Esophagus muscularis mucosa (tissue), 4 donors: ENCODE results near the gene GABRD. TPM values are rescaled to one million over a fixed set of nuclear protein-coding genes. Genes with fewer than 3 reads are reported as not detected.
"Not testable (repeated sequence)": the region's sequence is repeated elsewhere in the genome, so short reads cannot be mapped to it uniquely, and the experiment has no call there.

Experiments
- DNase-seq: peaks from one replicate; pipeline ENCODE4 v3.0.0-alpha.2; 2017; ENCODE audit errors: extremely low spot score
- H3K27ac ChIP-seq, 4 donors: fragments of 200-600 bp; sonication (generic); replicated peaks in 1 of 4; 1 replicate in 3 of 4; 2 replicates in 1 of 4; pipeline ENCODE4 v1.5.1; 2016 to 2019; ENCODE audit warnings: mild to moderate bottlenecking in 1 of 4
- H3K27me3 ChIP-seq, 4 donors: fragments of 200-600 bp; sonication (generic); one replicate each; pipeline versions ENCODE4 v1.5.1 to v1.6.0; 2016 to 2019
- H3K36me3 ChIP-seq, 4 donors: fragments of 200-600 bp; sonication (generic); one replicate each; pipeline ENCODE4 v1.5.1; 2016 to 2019
- H3K4me1 ChIP-seq, 4 donors: fragments of 200-600 bp; sonication (generic); one replicate each; pipeline ENCODE4 v1.5.1; 2016 to 2019
- H3K4me3 ChIP-seq, 4 donors: fragments of 200-600 bp; sonication (generic); 1 replicate in 2 of 4; 2 replicates in 2 of 4; pipeline ENCODE4 v1.5.1; 2016 to 2019; ENCODE audit warnings: mild to moderate bottlenecking in 4 of 4, moderate library complexity in 1 of 4
- H3K9me3 ChIP-seq, 4 donors: fragments of 200-600 bp; sonication (generic); 1 replicate in 3 of 4; 2 replicates in 1 of 4; pipeline ENCODE4 v1.5.1; 2016 to 2019
- EP300 ChIP-seq: sonication (generic); formaldehyde crosslinking; IDR thresholded peaks from one replicate; pipeline ENCODE4 v1.6.1; 2017; ENCODE audit warnings: antibody characterized with exemption
- POLR2A ChIP-seq: fragments of 450-650 bp; IDR thresholded peaks from one replicate; pipeline ENCODE4 v1.6.1; 2017; ENCODE audit warnings: antibody characterized with exemption, moderate library complexity, mild to moderate bottlenecking, low read depth
- POLR2AphosphoS5 ChIP-seq, 2 donors: sonication (generic); formaldehyde crosslinking; IDR thresholded peaks; one replicate each; pipeline ENCODE4 v1.6.1; 2017; ENCODE audit warnings: antibody characterized with exemption in 2 of 2
- WGBS: methylation state at CpG from one replicate; pipeline ENCODE4 v1.1.5; 2018; 5-methylcytosine and 5-hydroxymethylcytosine counted together
- intact Hi-C: fragments of 100-400 bp; cut with DNase I; formaldehyde crosslinking; loops from one replicate; pipeline ENCODE4 v1.15.1; 2023
- total RNA-seq, 4 donors: library from RNA; depleted of rRNA; stranded (reverse); fragments of >200 nt; gene quantifications; one replicate each; pipeline versions ENCODE4 v1.1.0 to v1.2.1, GENCODE V29; 2016
- TF ChIP-seq, protein P1 (sequence below), 3 experiments: fragments of 200-600 bp in 2 of 3; fragments of 450-650 bp in 1 of 3; sonication (generic) in 2 of 3; IDR thresholded peaks; one replicate each; pipeline ENCODE4 v1.5.1; 2017 to 2019; ENCODE audit warnings: antibody characterized with exemption in 3 of 3, mild to moderate bottlenecking in 2 of 3, moderate library complexity in 1 of 3

Gene GABRD
- total RNA-seq, 4 donors from 2014 or later = not detected

DNA sequence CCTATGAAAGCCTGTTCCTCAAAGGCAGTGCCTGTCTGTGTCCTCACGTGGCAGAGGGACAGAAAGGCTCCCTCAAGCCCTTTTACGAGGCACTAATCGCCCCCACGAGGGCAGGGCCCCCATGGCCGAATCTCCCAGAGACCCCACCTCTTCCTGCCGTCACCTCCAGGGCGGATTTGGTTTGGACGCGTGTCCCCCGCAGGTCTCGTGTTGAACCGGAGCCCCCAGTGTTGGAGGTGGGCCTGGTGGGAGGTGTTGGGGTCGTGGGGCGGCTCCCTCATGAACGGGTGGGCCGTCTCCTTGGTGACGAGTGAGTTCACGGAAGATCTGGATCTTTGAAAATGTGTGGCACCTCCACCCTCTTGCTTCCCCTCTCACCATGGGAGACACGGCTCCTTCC, 43.1 kb upstream of the GABRD start:
- no peak overlapping the region for H3K27ac ChIP-seq
- no peaks in the 10 kb centered on the region for H3K4me1 ChIP-seq
- H3K36me3 ChIP-seq = no peaks in the 10 kb centered on the region
- WGBS = 72% methylated on average over 6 of the region's 19 CpGs
- no peak overlapping the region for H3K4me3 ChIP-seq
- no peaks in the 10 kb centered on the region for H3K9me3 ChIP-seq
- DNase-seq = no peak
- H3K27me3 ChIP-seq = peaks cover 0 to 69% (median 0%) of the 10 kb centered on the region in 4 donors
- intact Hi-C loops = no loop called here
- TF ChIP-seq POLR2AphosphoS5 (IDR thresholded peaks at IDR 0.05) = no peak
- no peak for TF ChIP-seq POLR2A
- no peak for TF ChIP-seq EP300
- TF ChIP-seq, protein P1, sequence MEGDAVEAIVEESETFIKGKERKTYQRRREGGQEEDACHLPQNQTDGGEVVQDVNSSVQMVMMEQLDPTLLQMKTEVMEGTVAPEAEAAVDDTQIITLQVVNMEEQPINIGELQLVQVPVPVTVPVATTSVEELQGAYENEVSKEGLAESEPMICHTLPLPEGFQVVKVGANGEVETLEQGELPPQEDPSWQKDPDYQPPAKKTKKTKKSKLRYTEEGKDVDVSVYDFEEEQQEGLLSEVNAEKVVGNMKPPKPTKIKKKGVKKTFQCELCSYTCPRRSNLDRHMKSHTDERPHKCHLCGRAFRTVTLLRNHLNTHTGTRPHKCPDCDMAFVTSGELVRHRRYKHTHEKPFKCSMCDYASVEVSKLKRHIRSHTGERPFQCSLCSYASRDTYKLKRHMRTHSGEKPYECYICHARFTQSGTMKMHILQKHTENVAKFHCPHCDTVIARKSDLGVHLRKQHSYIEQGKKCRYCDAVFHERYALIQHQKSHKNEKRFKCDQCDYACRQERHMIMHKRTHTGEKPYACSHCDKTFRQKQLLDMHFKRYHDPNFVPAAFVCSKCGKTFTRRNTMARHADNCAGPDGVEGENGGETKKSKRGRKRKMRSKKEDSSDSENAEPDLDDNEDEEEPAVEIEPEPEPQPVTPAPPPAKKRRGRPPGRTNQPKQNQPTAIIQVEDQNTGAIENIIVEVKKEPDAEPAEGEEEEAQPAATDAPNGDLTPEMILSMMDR (IDR thresholded peaks at IDR 0.05) = no peak

GRCh38 chr1:1978108-1978507, 41.0 kb upstream of the GABRD start:
- WGBS = 62% methylated on average over 11 of the region's 11 CpGs
- peaks cover 0 to 53% (median 0%) of the 10 kb centered on the region in 4 donors for H3K27me3 ChIP-seq

GRCh38 chr1:1978690-1979481, 40.3 kb upstream of the GABRD start:
- intact Hi-C loops, H3K4me3 ChIP-seq: not testable (repeated sequence)
- 85% methylated on average over 30 of the region's 51 CpGs for WGBS

More at GRCh38 chr1:1978108-1978507, 41.0 kb upstream of the GABRD start:
- Histone ChIP-seq H3K27ac (no peak overlapping the region), H3K9me3 (no peaks in the 10 kb centered on the region), H3K36me3 (no peaks in the 10 kb centered on the region), H3K4me1 (no peaks in the 10 kb centered on the region), H3K4me3 (no peak overlapping the region)
- TF ChIP-seq POLR2AphosphoS5 (IDR thresholded peaks at IDR 0.05) (no peak), POLR2A (no peak), EP300 (no peak)
- TF ChIP-seq, protein P1 (IDR thresholded peaks at IDR 0.05) = no peak
- intact Hi-C loops = no loop called here
- no peak for DNase-seq

DNA sequence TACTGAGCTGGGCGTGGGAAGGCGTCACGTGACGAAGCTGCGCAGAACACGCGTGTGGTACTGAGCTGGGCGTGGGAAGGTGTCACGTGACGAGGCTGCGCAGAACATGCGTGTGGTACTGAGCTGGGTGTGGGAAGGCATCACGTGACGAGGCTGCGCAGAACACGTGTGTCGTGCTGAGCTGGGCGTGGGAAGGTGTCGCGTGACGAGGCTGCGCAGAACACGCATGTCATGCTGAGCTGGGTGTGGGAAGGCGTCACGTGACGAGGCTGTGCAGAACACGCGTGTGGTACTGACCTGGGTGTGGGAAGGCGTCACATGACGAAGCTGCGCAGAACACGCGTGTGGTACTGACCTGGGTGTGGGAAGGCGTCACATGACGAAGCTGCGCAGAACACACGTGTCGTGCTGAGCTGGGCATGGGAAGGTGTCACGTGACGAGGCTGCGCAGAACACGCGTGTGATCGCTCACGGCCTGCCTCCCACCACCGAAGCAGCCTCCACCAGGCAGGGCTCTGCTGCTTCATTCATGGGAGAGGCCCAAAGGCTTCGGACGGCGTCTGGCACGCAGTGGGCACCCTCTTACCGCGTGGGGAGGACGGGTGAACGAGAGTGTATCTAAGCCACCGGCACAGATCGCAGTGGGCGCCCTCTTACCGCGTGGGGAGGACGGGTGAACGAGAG, 39.5 kb upstream of the GABRD start:
- Histone ChIP-seq H3K36me3 (no peaks in the 10 kb centered on the region), H3K4me3 (no peak overlapping the region), H3K4me1 (no peaks in the 10 kb centered on the region), H3K27me3 (peaks cover 0 to 51% (median 0%) of the 10 kb centered on the region in 4 donors), H3K9me3 (no peaks in the 10 kb centered on the region), H3K27ac (no peak overlapping the region)
- DNase-seq = no peak
- 84% methylated on average over 13 of the region's 61 CpGs for WGBS
- intact Hi-C loops = no loop called here
- no peak for TF ChIP-seq POLR2AphosphoS5 (IDR thresholded peaks at IDR 0.05)
- TF ChIP-seq EP300 = no peak
- no peak for TF ChIP-seq POLR2A
- TF ChIP-seq, protein P1 (IDR thresholded peaks at IDR 0.05) = no peak

More at GRCh38 chr1:1978690-1979481, 40.3 kb upstream of the GABRD start:
- H3K36me3 ChIP-seq, H3K4me1 ChIP-seq, DNase-seq, H3K27ac ChIP-seq, H3K9me3 ChIP-seq: not testable (repeated sequence)
- peaks cover 0 to 51% (median 0%) of the 10 kb centered on the region in 4 donors for H3K27me3 ChIP-seq

- 88% methylated on average over 27 of the region's 42 CpGs for WGBS
- Histone ChIP-seq H3K9me3 (no peaks in the 10 kb centered on the region), H3K27me3 (peaks cover 0 to 52% (median 0%) of the 10 kb centered on the region in 4 donors), H3K27ac (no peak overlapping the region), H3K36me3 (no peaks in the 10 kb centered on the region), H3K4me1 (no peaks in the 10 kb centered on the region), H3K4me3 (no peak overlapping the region)
- no peak for DNase-seq
- TF ChIP-seq, protein P1 (IDR thresholded peaks at IDR 0.05) = no peak
- no peak for TF ChIP-seq EP300
- TF ChIP-seq POLR2A = no peak
- TF ChIP-seq POLR2AphosphoS5 (IDR thresholded peaks at IDR 0.05) = no peak
- intact Hi-C loops = no loop called here
These were observed 38.5 kb upstream of the GABRD start for GRCh38 chr1:1980467-1981141.
